ENCODE results near the gene AQP3.

GRCh38 chr9:33447799-33448553, 583 bp upstream of the AQP3 start:
- TF ChIP-seq CTCF (conservative IDR thresholded peaks at IDR 0.05; ENCODE audit: low read length) (no peak), EZH2phosphoT487 (IDR thresholded peaks at IDR 0.05; ENCODE audit: borderline replicate concordance, low read depth, low read length) (no peak)

Data from OCI-LY7 (cell line).